Measurements from ENCODE around the gene MTTP.

MTTP gene

DNA sequence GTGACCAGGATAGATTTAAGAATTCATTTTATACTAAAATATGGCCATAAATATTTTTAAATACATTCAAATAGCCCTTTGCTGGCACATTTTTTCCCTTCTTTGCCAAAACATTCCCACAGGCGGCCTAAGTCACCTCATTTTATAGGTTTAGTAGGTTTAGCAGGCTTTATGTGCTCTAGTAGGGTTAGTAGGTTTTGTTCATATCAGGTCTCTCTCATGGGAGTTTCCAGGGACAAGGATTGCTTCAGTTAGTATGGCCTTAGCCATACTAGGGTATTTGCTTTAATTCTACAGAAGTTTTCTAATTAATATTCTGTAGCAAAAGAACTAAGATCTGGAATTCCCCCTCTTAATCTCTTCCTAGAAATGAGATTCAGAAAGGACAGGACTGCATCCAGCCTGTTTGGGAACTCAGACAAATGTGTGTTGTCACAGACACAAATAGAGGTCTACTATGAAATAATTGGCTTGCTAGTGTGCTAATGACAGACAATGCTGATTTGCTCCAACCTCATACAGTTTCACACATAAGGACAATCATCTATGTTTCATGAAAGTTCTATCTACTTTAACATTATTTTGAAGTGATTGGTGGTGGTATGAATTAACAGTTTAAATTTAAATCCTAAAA is 772 bp upstream of the MTTP start:
- TF ChIP-seq, protein P1, sequence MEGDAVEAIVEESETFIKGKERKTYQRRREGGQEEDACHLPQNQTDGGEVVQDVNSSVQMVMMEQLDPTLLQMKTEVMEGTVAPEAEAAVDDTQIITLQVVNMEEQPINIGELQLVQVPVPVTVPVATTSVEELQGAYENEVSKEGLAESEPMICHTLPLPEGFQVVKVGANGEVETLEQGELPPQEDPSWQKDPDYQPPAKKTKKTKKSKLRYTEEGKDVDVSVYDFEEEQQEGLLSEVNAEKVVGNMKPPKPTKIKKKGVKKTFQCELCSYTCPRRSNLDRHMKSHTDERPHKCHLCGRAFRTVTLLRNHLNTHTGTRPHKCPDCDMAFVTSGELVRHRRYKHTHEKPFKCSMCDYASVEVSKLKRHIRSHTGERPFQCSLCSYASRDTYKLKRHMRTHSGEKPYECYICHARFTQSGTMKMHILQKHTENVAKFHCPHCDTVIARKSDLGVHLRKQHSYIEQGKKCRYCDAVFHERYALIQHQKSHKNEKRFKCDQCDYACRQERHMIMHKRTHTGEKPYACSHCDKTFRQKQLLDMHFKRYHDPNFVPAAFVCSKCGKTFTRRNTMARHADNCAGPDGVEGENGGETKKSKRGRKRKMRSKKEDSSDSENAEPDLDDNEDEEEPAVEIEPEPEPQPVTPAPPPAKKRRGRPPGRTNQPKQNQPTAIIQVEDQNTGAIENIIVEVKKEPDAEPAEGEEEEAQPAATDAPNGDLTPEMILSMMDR (IDR thresholded peaks at IDR 0.05; ENCODE audit: control extremely low read depth, extremely low read depth, low read depth, missing control alignments) = no peak
- CTCF ChIA-PET = interaction anchor here (1.3 to 1.7 kb wide), 3 partner anchors 10 to 234 kb away, joined by 3 to 7 read pairs (median 3); partner anchors contain the start of gene TRMT10A
- no peak for DNase-seq (ENCODE audit: extremely low spot score)
- POLR2A ChIA-PET = no interaction called here

DNA sequence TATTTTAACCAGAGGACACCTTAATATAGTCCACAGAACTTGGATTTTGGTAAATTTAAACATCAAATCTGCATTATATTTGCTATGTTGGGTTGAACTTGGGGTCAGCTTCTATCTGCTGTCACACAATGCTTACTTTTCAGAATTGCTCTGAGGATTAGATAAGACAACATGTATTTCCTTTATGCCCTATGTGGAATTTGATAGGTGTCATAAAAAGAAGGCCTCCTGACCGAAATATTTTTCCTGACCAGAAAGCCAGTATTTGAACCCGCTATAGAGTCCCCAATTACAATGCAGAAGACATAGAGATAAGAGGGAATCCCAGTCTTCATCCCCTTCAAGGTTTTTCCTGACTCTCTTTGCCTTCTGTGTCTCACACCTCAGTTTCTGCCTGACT is 4.1 kb downstream of the MTTP start:
- CTCF ChIA-PET = interaction anchor here (1.0 to 1.1 kb wide), 2 partner anchors 12 to 233 kb away, joined by 3 to 4 read pairs; no protein-coding TSS in a partner anchor
- no peak for DNase-seq (ENCODE audit: extremely low spot score)
- POLR2A ChIA-PET = no interaction called here
- TF ChIP-seq, protein P1 (IDR thresholded peaks at IDR 0.05; ENCODE audit: control extremely low read depth, extremely low read depth, low read depth, missing control alignments) = no peak

DNA sequence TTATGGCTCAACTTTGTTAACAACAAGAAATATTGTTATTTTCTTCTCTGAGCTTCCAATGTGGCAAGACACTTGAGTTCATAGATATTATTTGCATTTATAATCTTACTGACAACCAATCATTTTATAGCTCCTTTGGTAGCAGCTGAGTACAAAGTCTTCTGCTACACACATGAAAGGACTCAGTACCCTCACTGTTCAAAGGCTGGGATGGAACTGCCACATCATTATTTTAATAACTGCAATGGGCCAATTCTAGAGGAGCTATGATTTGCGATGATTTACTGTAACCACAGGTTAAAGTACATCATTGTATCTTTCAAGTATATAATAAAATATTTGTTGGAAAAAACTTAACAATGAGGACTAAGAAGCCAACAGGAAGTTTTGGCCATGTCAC is 10.9 kb downstream of the MTTP start:
- CTCF ChIA-PET = interaction anchor here (1.1 kb wide), 1 partner anchor 45 kb away, joined by 3 read pairs; no protein-coding TSS in a partner anchor
- DNase-seq (ENCODE audit: extremely low spot score) = no peak
- TF ChIP-seq, protein P1 (IDR thresholded peaks at IDR 0.05; ENCODE audit: control extremely low read depth, extremely low read depth, low read depth, missing control alignments) = no peak
- POLR2A ChIA-PET = no interaction called here

DNA sequence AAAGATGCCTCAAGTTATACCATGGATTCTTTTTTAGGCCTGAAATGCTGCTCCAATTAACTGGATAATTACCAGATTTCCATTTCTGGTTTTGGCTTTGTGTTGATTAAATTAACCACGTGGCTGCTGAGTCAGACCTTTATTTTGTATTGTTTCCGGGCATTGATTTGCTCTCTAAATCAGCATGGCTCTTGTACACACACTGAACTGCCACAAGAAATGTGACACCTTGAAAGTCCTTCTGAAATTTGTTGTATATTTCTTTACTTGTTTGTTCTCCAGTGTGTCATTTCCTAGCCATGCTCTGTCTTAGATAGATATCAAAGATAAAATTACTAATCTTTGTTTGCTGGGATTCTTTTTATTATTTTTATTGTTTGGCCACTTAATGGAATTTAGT is 11.7 kb downstream of the MTTP start:
- CTCF ChIA-PET = no interaction called here
- TF ChIP-seq, protein P1 (IDR thresholded peaks at IDR 0.05; ENCODE audit: control extremely low read depth, extremely low read depth, low read depth, missing control alignments) = no peak
- POLR2A ChIA-PET = no interaction called here
- DNase-seq (ENCODE audit: extremely low spot score) = no peak

DNA sequence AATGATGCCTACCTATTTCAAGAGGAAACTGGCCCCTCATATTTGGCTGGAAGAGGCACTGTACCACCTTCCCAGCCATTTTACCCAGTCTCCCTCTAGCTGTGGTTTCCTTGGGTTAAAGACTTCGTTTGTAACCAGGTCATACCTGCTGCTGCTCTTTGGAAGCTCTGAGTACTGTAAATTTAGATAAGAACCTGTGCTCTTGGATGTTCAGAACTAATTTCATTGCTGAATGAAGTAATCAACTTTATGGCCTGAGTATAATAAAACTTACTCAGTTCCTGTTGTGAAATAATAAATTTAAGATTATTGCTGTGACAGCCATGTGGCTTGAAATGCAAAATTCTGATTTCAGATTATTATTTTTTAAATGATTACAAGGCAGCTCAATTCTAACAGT is 12.2 kb downstream of the MTTP start:
- CTCF ChIA-PET = interaction anchor here (1.0 to 1.2 kb wide), 2 partner anchors 10 to 28 kb away, joined by 3 read pairs; no protein-coding TSS in a partner anchor
- TF ChIP-seq, protein P1 (IDR thresholded peaks at IDR 0.05; ENCODE audit: control extremely low read depth, extremely low read depth, low read depth, missing control alignments) = no peak
- POLR2A ChIA-PET = no interaction called here
- DNase-seq (ENCODE audit: extremely low spot score) = no peak

DNA sequence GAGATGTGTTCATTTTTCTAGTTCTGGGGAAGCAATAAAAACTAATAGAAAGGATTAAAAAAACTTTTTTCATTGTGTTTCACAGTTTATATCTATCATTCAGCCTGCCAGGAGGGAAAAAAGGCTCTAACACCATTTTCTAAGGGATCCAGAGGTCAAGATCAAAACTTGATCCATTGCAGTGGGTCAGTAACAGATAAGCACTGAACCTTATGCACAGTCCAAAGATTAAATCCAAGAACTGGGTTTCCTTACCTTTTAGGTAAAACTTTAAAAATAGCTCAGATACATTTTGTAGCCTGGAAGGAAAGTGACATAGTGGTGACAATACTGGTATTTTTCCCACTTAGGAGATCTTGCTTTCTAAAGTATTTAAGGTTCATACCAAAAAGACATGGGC is 12.7 kb downstream of the MTTP start:
- CTCF ChIA-PET = interaction anchor here (1.0 to 1.2 kb wide), 2 partner anchors 11 to 28 kb away, joined by 3 read pairs; no protein-coding TSS in a partner anchor
- no peak for DNase-seq (ENCODE audit: extremely low spot score)
- TF ChIP-seq, protein P1 (IDR thresholded peaks at IDR 0.05; ENCODE audit: control extremely low read depth, extremely low read depth, low read depth, missing control alignments) = no peak
- POLR2A ChIA-PET = no interaction called here
